GM19455 (cell line): ENCODE measurements around the gene FAN1.
"Not testable (repeated sequence)": the region's sequence is repeated elsewhere in the genome, so short reads cannot be mapped to it uniquely, and the experiment has no call there.

Source experiments
- ATAC-seq: cut with Tn5 transposase; IDR thresholded peaks from one replicate; pipeline ENCODE4 v1.9.1; 2021; ENCODE audit not compliant: unreplicated experiment

The FAN1 gene

GRCh38 chr15:30903497-30904187, at the start of gene FAN1:
FAN1 (plus strand) TSS chr15:30903915; CDS start chr15:30904664, 749 bp downstream.
- ATAC-seq: peak; percentile 92

DNA sequence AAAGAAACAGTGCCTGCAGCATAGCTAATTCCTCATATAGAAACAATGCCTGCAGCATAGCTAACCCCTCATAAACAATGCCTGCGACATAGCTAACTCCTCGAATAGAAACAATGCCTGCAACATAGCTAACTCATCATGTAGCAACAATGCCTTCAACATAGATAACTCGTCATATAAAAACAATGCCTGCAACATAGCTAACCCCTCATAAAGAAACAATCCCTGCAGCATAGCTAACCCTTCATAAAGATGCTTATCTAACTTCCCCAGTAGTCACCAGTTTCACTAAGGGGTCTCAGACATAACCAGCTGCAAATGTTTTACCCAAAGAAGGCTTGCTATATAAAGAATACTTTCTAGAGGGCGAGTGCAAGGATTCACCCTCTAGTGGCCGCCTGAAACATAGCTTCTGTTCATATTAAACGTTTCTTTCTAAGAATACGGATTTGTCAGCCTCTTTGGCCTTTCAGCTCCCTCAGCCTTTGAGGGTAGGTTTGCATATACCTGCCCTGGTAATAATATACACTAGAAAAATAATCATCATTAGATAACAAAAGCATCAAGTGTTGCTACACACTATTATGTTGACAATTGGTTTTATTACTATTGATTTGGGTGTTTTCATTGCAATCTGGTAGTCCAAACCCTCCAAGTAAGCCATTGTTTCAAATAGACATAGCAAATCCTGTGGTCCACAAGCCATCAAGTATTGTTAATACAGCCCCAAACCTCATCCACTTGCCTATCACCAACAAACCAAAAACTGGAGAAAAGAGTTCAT, 44.4 kb upstream of the FAN1 start:
- ATAC-seq: no peak

- no peak for ATAC-seq
Observed at GRCh38 chr15:30865257-30865656, 38.5 kb upstream of the FAN1 start.

DNA sequence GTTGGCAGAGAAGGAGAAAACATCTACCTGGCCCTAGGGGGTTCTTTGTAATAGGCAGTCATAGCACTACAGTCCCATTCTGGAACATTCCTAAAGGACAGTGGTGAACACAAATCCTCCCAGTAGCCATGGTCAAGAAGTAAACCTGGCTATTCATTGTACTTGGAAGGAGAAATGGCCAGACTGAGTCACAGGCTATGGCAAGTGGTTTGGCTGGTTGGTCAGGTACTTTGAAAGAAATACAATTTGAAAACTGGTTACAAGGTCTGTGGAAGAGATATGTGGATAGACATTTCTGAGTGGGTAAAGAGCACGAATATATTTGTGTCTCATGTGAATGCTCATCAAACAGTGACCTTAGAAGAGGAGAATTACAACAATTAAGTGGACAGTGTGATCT, 33.0 kb upstream of the FAN1 start:
- ATAC-seq: no peak

DNA sequence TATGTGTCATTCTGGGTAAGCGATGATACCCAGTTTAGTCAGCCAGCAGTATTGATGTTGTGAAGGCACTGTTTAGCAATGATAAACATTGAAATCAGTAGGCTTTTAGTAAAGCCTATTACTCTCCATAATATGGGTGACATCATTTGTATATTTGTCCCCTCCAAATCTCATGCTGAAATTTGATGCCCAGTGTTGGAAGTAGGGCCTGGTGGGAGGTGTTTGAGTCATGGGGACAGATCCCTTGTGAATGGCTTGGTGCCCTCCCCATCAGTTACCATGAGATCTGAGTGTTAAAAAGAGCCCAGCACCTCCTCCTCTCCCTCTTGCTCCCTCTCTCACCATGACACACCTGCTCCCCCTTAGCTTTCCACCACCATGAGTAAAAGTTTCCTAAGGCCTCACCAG, 31.4 kb upstream of the FAN1 start:
- ATAC-seq: no peak

- ATAC-seq: no peak
Observed at GRCh38 chr15:30877070-30877469, 26.6 kb upstream of the FAN1 start.

- no peak for ATAC-seq
Observed at GRCh38 chr15:30878515-30878914, 25.2 kb upstream of the FAN1 start.

DNA sequence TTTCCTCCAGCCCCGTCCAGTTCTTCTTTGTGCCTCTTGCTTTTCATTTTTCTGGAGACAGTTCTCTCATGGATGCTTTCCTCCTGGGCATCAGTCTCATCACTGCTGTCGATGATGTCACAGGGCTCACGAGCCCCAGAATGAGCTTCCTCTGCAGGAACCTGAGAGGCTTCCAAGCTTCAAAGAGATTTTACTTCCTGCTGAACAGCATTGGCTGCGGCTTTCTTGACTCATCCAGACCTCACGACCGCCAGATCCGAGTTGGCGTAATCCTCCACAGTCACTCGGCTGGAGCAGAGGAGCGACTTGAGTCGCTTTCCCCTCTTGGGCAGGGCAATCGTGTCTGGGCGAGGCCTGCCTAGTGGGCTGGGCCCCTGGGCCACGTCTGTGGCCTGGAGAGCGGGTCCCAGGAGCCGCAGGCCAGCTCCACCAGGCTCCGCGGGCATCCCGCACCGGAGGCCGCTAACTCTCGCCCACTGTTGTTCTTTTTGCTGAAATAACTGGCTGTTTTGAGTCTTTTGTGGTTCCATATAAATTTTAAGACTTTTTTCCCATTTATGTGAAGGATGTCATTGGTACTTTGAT, 20.8 kb upstream of the FAN1 start:
- no peak for ATAC-seq

GRCh38 chr15:30883666-30884065, 20.0 kb upstream of the FAN1 start:
- not testable (repeated sequence) for ATAC-seq

GRCh38 chr15:30885814-30886213, 17.9 kb upstream of the FAN1 start:
- no peak for ATAC-seq

- ATAC-seq: no peak
Observed at GRCh38 chr15:30889196-30889595, 14.5 kb upstream of the FAN1 start.

- no peak for ATAC-seq
Observed at GRCh38 chr15:30895461-30896210, 8.1 kb upstream of the FAN1 start.

DNA sequence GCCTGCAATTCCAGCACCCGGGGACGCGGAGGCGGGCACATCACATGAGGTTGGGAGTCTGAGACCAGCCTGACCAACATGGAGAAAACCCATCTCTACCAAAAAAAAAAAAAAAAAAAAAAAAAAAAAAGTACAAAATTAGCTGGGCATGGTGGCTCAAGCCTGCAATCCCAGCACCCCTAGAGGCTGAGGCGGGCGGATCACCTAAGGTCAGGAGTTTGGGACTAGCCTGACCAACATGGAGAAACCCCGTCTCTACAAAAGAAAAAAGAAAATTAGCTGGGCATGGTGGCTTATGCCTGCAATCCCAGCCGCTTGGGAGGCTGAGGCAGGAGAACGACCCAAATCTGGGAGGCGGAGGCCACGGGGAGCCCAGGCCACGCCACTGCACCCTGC, 7.5 kb upstream of the FAN1 start:
- no peak for ATAC-seq

- no peak for ATAC-seq
Observed at GRCh38 chr15:30901889-30902288, 1.8 kb upstream of the FAN1 start.

- no peak for ATAC-seq
Observed at GRCh38 chr15:30904812-30905211, 1.1 kb downstream of the FAN1 start.

DNA sequence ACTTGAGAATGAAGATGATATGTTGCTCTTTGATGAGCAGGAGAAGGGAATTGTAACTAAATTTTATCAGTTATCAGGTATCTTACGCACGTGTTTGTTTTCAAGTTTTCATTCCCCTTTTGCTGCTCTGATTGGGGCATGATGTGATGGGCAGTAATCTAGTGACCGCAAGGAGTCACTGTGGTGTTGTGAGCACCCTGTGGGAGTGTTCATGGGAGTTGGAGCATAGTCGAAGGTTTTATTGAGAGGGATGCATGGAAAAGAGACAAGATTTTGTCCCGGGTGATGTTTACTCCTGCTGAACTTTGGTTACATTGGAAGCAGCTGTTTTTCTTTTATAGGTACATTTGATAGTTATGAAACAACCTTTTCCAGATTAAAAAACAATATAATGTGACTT, 2.1 kb downstream of the FAN1 start:
- ATAC-seq: no peak

- ATAC-seq: no peak
Observed at GRCh38 chr15:30906366-30906765, 2.7 kb downstream of the FAN1 start.

DNA sequence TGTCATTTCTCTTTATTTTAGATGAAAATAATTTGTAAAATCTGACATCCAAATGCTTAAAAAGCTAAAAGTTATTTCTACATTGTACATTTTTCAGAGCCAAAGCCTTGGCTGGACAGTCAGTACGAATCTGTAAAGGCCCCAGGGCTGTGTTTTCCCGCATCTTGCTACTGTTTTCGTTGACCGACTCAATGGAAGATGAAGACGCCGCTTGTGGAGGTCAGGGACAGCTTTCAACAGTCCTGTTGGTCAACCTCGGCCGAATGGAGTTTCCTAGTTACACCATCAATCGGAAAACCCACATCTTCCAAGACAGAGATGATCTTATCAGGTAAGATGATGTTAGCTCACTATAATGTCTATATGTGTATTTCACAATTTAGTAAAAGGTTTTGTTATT, 10.0 kb downstream of the FAN1 start:
- no peak for ATAC-seq

DNA sequence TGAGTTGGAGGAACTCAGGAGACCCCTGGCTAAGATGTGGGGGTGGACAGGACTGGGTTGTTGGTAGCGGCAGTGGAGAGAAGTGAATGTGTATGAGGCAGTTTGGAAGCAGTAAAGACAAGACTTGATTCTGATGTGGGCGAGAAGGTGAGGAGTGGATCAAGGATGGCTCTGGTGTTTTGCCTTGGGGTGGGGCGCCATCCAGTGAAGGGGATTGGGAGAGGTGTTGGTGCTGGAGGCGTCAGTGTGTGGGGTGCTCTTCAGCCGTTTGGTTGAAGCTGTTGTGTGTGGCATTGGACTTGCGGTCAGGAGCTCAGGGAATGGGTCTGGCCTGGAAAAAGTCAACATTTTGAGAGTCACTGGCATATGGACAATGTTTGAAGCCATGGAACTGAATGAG, 13.3 kb downstream of the FAN1 start:
- no peak for ATAC-seq

DNA sequence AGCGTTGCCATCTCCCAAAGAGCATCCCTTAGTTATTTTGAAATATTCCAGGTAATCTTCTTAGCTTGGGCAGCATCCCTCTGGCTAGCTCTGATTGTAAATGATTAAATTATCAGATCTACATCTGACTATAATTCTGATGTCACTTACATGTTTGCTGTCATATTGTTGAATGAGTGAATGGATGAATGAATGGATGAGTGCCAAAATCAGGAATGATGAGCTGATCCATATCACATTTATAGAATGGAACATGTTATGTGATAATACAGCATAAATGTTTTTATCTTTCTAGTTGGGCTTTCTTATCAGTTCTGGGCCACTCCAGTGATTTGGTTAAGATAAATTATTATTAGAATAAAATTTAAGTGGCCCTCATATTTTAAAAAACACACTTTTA, 14.0 kb downstream of the FAN1 start:
- no peak for ATAC-seq

DNA sequence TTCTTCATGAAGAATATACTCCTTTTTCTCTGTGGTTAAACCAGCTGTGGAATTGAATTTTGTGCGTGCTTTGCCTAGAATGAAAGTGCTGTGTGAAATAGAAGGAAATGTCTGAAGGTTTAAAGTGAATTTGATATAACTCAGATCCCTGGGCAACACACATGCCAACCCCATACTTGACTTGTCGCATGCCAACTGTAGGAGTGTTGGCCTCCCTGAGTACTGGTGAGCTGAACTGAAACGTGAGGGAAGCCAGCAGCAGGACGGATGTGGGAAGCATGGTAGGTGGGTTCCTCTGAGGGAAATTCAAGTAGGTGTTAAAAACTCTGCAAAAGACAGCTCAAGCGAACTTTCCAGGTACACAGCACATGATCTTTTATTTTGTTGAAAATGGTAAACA, 14.7 kb downstream of the FAN1 start:
- ATAC-seq: no peak
